GM12878 (cell line): Measurements from ENCODE around the gene THAP3. TPM values are rescaled to one million over a fixed set of nuclear protein-coding genes. Genes with fewer than 3 reads are reported as not detected.

Experiments used
- ATAC-seq: fragments of 200-7000 bp; cut with Tn5 transposase; 3 replicates; pipeline ENCODE4 v1.9.1; 2020; ENCODE audit warnings: mild to moderate bottlenecking, moderate library complexity
- BruUV-seq: library from RNA; stranded (reverse); fragments of 400-500 nt; replicated peaks from 2 replicates; lab custom pipeline; 2021; lab: Mats Ljungman, UMichigan
- CTCF ChIA-PET: fragments of 300-600 bp; sonication (Branson Sonifier 250); formaldehyde crosslinking; extraction: SDS; loops from one replicate; lab custom pipeline; 2021; ENCODE audit warnings: inconsistent platforms; lab: Yijun Ruan, JAX
- POLR2A ChIA-PET: fragments of 350-600 bp; formaldehyde crosslinking; extraction: SDS; loops from one replicate; lab custom pipeline; 2021; ENCODE audit warnings: inconsistent platforms; lab: Charles Lee
- RAD21 ChIA-PET: fragments of 300-600 bp; sonication (Branson Sonifier 250); formaldehyde crosslinking; loops from one replicate; lab custom pipeline; 2023; ENCODE audit warnings: antibody characterized with exemption; ENCODE audit not compliant: unreplicated experiment; lab: Charles Lee
- SMC1A ChIA-PET: fragments of 300-600 bp; sonication (Branson Sonifier 250); formaldehyde crosslinking; loops from one replicate; lab custom pipeline; 2023; ENCODE audit not compliant: unreplicated experiment, uncharacterized antibody; lab: Charles Lee
- DNase-seq: peaks from one replicate; pipeline ENCODE4 v3.0.0-alpha.2; 2011; ENCODE audit warnings: low read depth, low spot score
- FAIRE-seq: peaks from 3 replicates; lab custom pipeline; 2011; peaks lifted over from hg19 to GRCh38; lab: Jason Lieb, UNC
- H2AFZ ChIP-seq: 2 replicates; pipeline ENCODE4 v1.6.0; 2011; ENCODE audit warnings: low read depth, low read length, control low read depth; ENCODE audit not compliant: control insufficient read depth
- H3K27ac ChIP-seq: 2 replicates; pipeline ENCODE4 v1.5.1; 2011; ENCODE audit warnings: control low read depth; ENCODE audit not compliant: control insufficient read depth, insufficient read depth
- H3K27me3 ChIP-seq, 2 experiments: replicated peaks in 1 of 2; 2 replicates each; pipeline versions ENCODE4 v1.6.0 to v1.6.1; 2011; ENCODE audit warnings: low read length in 1 of 2; ENCODE audit not compliant: control insufficient read depth in 2 of 2, insufficient read depth in 2 of 2
- H3K36me3 ChIP-seq, 2 experiments: 2 replicates each; pipeline ENCODE4 v1.5.1; 2011; ENCODE audit warnings: low read length in 1 of 2; ENCODE audit not compliant: control insufficient read depth in 2 of 2, insufficient read depth in 2 of 2
- H3K4me1 ChIP-seq: 2 replicates; pipeline ENCODE4 v1.6.1; 2011; ENCODE audit warnings: mild to moderate bottlenecking, low read length, moderate library complexity, mixed read lengths; ENCODE audit not compliant: control insufficient read depth, insufficient read depth
- H3K4me2 ChIP-seq: 2 replicates; pipeline ENCODE4 v1.6.0; 2011; ENCODE audit warnings: control low read depth; ENCODE audit not compliant: control insufficient read depth, insufficient read depth
- H3K4me3 ChIP-seq: fragments of 200-600 bp; sonication (generic); 2 replicates; pipeline ENCODE4 v1.5.1; 2016
- H3K79me2 ChIP-seq: 2 replicates; pipeline ENCODE4 v1.6.0; 2011; ENCODE audit warnings: low read length; ENCODE audit not compliant: control insufficient read depth, insufficient read depth
- H3K9ac ChIP-seq: 2 replicates; pipeline ENCODE4 v1.8.0; 2011; ENCODE audit warnings: low read length, control low read depth, mixed read lengths; ENCODE audit not compliant: control insufficient read depth, insufficient read depth
- H3K9me3 ChIP-seq: replicated peaks from 3 replicates; pipeline ENCODE4 v1.5.1; 2011; ENCODE audit warnings: mild to moderate bottlenecking, low read length; ENCODE audit not compliant: control insufficient read depth, insufficient read depth
- H4K20me1 ChIP-seq: 2 replicates; pipeline ENCODE4 v1.6.0; 2011; ENCODE audit not compliant: control insufficient read depth, insufficient read depth
- CHD4 ChIP-seq: fragments of 200-600 bp; sonication (generic); IDR thresholded peaks from 2 replicates; pipeline ENCODE4 v1.6.1; 2016; ENCODE audit warnings: mild to moderate bottlenecking
- EGR1 ChIP-seq, 2 experiments: IDR thresholded peaks; 1 replicate in 1 of 2; 2 replicates in 1 of 2; pipeline ENCODE4 v1.6.1; 2011 to 2012; ENCODE audit warnings: low read depth in 2 of 2, low read length in 2 of 2, borderline replicate concordance in 1 of 2, mild to moderate bottlenecking in 1 of 2, moderate library complexity in 1 of 2
- SIX5 ChIP-seq: IDR thresholded peaks from 2 replicates; pipeline ENCODE4 v1.6.1; 2011; ENCODE audit warnings: mild to moderate bottlenecking, low read depth, low read length, moderate library complexity; ENCODE audit not compliant: severe bottlenecking
- SRF ChIP-seq, 2 experiments: IDR thresholded peaks; 2 replicates each; pipeline ENCODE4 v1.6.1; 2011; ENCODE audit warnings: low read depth in 2 of 2, low read length in 2 of 2, mild to moderate bottlenecking in 1 of 2, moderate library complexity in 1 of 2
- TAF1 ChIP-seq: IDR thresholded peaks from 2 replicates; pipeline ENCODE4 v1.6.1; 2011; ENCODE audit warnings: mild to moderate bottlenecking, low read depth, low read length, borderline replicate concordance
- TARDBP ChIP-seq: IDR thresholded peaks from 2 replicates; pipeline ENCODE4 v1.6.1; 2016; ENCODE audit warnings: borderline replicate concordance
- WGBS: methylation state at CpG from one replicate; pipeline ENCODE4 v1.1.6; 2016; ENCODE audit warnings: low lambda C conversion rate; ENCODE audit not compliant: insufficient replicate concordance, insufficient coverage; ENCODE audit errors: missing lambda C conversion rate; 5-methylcytosine and 5-hydroxymethylcytosine counted together
- in situ Hi-C: fragments of 300-500 bp; cut with MboI; formaldehyde crosslinking; loops from 9 replicates; pipeline ENCODE4 v1.14.3; 2018; ENCODE audit warnings: mixed read lengths
- intact Hi-C: fragments of 100-400 bp; cut with micrococcal nuclease; formaldehyde crosslinking; loops from one replicate; pipeline ENCODE4 v1.14.2; 2022; ENCODE audit not compliant: unreplicated experiment
- polyA plus RNA-seq, 11 experiments: library from polyadenylated mRNA; depleted of rRNA in 4 of 11; unstranded in 6 of 11; stranded (reverse) in 5 of 11; fragments of >200 nt; fragmentation: Nextera tagmentation in 4 of 11; fragmentation: Illumina TruSeq in 1 of 11; extraction: Ambion mirVana in 4 of 11; extraction: Trizol in 1 of 11; gene quantifications; 1 replicate in 1 of 11; 2 replicates in 10 of 11; pipeline versions ENCODE4 v1.2.1 to v1.2.3, GENCODE V29; 2011 to 2016; ENCODE audit warnings: inconsistent platforms in 2 of 11, missing spikeins in 2 of 11, low read depth in 1 of 11
- total RNA-seq, 4 experiments: library from RNA; depleted of rRNA in 3 of 4; stranded (reverse); fragments of >200 nt in 3 of 4; fragmentation: Illumina TruSeq in 1 of 4; extraction: Trizol in 1 of 4; gene quantifications; 2 replicates each; pipeline versions ENCODE4 v1.2.1 to v1.2.3, GENCODE V29; 2013 to 2021
- TF ChIP-seq, protein P1 (sequence below): IDR thresholded peaks from 2 replicates; pipeline ENCODE4 v1.6.1; 2011; ENCODE audit warnings: low read depth, low read length, improper control_type of control experiment, borderline replicate concordance

THAP3 gene
- total and polyA plus RNA-seq, 10 of the 15 experiments (the other 5 are each of a cell fraction or from before 2014, with no cell fraction given): 1.5 to 19.5 (median 11.9) TPM

DNA sequence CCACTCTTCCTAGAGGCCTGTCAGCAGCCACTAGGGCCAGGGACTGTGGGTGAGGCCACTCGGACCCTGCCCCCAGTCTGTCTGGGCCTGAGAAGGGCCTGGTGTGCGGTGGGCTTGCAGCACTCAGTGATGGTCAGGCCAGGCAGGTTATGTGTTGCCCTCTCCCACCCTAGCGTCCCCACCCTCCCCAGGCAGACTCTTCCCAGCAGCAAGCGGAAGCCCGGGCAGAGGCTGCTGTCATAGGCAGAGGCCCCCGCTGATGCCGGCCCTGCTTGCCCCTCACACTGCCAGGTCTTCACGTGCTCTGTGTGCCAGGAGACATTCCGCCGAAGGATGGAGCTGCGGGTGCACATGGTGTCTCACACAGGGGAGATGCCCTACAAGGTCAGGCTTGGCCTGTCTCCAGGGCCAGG, 38.3 kb upstream of the THAP3 start:
- no peak overlapping the region for H3K4me3 ChIP-seq
- no peaks in the 10 kb centered on the region for H4K20me1 ChIP-seq
- H3K9me3 ChIP-seq: no peaks in the 10 kb centered on the region
- RAD21 ChIA-PET: no interaction called here
- H3K4me1 ChIP-seq: peaks cover 8% of the 10 kb centered on the region
- POLR2A ChIA-PET: no interaction called here
- FAIRE-seq (no peak), ATAC-seq (no peak), DNase-seq (no peak)
- no peaks in the 10 kb centered on the region for H3K27me3 ChIP-seq
- no TSS peak for BruUV-seq
- no peak overlapping the region for H2AFZ ChIP-seq
- WGBS: 89% methylated on average over 11 of the region's 11 CpGs
- peaks cover 7% of the 10 kb centered on the region for H3K79me2 ChIP-seq
- H3K36me3 ChIP-seq: peaks cover 7 to 10% of the 10 kb centered on the region in 2 experiments; a peak in 3 of 4 replicates
- CTCF ChIA-PET: no interaction called here
- in situ Hi-C loops: no loop called here
- SMC1A ChIA-PET: no interaction called here
- intact Hi-C loops: no loop called here
- no peak overlapping the region for H3K4me2 ChIP-seq
- no peak overlapping the region for H3K27ac ChIP-seq
- H3K9ac ChIP-seq: no peak overlapping the region
- TF ChIP-seq TAF1 (no peak), SIX5 (no peak), SRF (IDR thresholded peaks at IDR 0.05; ENCODE audit: low read depth in 2 of 2, low read length in 2 of 2) (no peak), EGR1 (IDR thresholded peaks at IDR 0.05; ENCODE audit: borderline replicate concordance in 1 of 2, low read depth in 2 of 2, low read length in 2 of 2) (no peak), TARDBP (no peak), CHD4 (no peak)
- TF ChIP-seq, protein P1, sequence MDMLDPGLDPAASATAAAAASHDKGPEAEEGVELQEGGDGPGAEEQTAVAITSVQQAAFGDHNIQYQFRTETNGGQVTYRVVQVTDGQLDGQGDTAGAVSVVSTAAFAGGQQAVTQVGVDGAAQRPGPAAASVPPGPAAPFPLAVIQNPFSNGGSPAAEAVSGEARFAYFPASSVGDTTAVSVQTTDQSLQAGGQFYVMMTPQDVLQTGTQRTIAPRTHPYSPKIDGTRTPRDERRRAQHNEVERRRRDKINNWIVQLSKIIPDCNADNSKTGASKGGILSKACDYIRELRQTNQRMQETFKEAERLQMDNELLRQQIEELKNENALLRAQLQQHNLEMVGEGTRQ: no peak
